GM19468 (cell line): ENCODE results near the gene YWHAE.
A peak's percentile ranks its signal among the peaks of the same experiment; 100 is the strongest.
"Not testable (repeated sequence)": the region's sequence is repeated elsewhere in the genome, so short reads cannot be mapped to it uniquely, and the experiment has no call there.

Experiments
- ATAC-seq: cut with Tn5 transposase; IDR thresholded peaks from one replicate; pipeline ENCODE4 v1.9.1; 2021; ENCODE audit warnings: mild to moderate bottlenecking, moderate library complexity, moderate number of reproducible peaks; ENCODE audit not compliant: unreplicated experiment; ENCODE audit errors: extremely low read depth

The YWHAE gene

GRCh38 chr17:1399679-1400512, at the start of gene YWHAE:
Gene YWHAE, minus strand, starts transcription at chr17:1400222. Its CDS starts 112 bp downstream, at chr17:1400110.
- ATAC-seq = peak; percentile 71

DNA sequence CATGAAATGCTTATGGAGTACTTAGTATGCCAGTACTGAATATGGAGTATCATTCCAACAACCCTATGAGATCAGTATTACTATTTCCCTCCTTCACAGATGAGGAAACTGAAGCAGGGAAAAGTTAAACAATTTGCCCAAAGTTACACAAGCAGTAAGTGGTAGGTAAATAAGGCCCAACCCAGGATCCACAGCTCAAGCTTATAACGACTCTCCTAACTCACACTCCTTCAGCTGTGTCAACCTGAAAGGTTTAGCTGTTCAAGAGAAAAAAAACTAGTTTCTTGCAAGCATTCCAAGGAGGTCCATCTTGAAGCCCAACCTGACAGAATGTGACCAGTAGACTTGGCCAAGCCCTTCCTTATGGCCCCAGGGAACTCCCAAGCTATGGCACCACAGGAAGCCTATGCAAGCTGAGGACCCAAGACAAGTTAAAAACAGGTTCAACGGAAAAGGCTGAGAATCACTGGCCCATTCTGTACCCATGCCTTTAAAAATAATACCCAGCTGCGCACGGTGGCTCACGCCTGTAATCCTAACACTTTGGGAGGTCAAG, 49.5 kb upstream of the YWHAE start:
- no peak for ATAC-seq

GRCh38 chr17:1447052-1447451, 47.0 kb upstream of the YWHAE start:
- ATAC-seq = no peak

DNA sequence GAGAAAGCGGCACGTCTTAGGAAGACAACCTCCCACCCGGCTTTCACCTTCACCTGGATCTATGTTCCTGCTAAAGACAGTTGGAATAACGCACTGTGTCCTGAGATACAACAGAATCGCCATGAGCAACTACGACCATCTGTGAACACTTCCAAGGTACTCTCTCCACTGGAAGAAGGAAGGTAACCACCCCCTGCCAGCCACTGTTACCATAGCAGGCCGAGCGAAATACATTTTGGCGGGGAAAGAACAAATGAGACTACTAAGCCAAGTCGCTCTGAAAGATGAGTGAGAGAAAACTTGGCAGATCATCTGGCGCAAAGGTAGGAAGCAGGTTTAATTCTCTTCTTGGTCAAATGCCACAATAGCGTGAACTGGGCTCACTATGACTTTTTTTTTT, 46.2 kb upstream of the YWHAE start:
- no peak for ATAC-seq

DNA sequence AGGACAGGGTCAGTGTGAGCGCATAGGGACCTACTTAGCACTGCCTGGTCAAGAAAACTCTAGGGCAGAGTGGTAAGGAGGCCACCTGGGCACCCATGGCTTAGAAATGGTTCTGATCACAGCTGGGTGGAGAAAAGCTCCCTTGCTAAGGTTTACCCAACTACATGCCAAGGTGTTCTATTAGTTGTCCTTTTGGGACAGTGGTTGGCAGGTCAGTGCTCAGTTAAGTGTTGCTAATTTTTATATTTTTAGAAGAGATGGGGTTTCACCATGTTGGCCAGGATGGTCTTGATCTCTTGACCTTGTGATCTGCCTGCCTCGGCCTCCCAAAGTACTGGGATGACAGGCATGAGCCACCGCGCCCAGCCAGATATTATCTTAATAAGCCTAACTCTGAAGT, 45.7 kb upstream of the YWHAE start:
- ATAC-seq = not testable (repeated sequence)

- ATAC-seq = not testable (repeated sequence)
Measured at GRCh38 chr17:1442721-1443120, 42.7 kb upstream of the YWHAE start.

DNA sequence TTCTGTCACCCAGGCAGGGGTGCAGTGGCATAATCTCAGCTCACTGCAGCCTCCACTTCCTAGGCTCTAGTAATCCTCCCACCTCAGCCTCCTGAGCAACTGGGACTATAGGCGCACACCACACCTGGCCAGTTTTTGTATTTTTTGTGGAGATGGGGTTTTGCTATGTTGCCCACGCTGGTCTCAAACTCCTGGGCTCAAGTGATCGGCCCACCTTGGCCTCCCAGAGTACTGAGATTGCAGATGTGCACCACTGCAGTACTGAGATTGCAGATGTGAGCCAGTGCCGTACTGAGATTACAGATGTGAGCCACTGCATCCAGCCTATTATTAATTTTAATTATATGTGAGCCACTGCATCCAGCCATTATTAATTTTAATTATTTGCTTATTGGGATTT, 42.2 kb upstream of the YWHAE start:
- ATAC-seq = no peak

DNA sequence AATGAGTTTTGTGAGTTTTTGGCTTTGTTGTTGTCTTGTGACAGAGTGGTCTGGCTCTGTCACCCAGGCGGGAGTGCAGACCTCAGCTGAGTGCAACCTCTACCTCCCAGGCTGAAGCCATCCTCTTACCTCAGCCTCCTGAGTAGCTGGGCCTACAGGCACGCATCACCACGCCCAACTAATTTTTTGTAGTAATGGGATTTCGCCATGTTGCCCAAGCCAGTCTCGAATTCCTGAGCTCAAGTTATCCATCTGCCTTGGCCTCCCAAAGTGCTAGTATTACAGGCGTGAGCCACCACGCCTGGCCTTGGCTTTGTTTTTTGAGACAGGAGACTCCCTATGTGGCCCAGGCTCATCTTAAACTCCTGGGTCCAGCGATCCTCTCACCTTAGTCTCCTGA, 40.9 kb upstream of the YWHAE start:
- no peak for ATAC-seq

DNA sequence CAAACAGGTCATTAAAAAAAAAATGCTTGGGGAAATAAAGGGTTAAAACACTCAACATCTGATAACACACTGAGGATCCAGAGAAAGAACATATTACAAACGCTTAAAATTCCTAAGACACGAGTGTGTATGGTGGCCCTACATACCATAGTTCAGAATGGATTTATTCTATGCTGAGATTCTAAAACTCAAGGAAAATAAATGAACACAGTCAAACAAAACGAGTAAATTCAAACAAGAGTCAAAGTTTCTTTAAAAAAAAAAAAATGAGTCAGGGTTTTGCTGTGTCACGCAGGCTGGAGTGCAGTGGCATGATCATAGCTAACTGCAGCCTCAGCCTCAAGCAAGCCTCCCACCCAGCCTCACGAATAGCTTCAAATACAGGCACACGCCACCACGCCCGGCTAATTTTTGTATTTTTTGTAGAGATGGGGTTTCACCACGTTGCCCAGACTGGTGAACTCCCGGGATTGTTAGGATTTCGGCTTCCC, 38.6 kb upstream of the YWHAE start:
- ATAC-seq = no peak

GRCh38 chr17:1435326-1435725, 35.3 kb upstream of the YWHAE start:
- ATAC-seq = no peak

GRCh38 chr17:1434150-1434549, 34.1 kb upstream of the YWHAE start:
- no peak for ATAC-seq

- no peak for ATAC-seq
Measured at GRCh38 chr17:1431631-1432104, 31.6 kb upstream of the YWHAE start.

DNA sequence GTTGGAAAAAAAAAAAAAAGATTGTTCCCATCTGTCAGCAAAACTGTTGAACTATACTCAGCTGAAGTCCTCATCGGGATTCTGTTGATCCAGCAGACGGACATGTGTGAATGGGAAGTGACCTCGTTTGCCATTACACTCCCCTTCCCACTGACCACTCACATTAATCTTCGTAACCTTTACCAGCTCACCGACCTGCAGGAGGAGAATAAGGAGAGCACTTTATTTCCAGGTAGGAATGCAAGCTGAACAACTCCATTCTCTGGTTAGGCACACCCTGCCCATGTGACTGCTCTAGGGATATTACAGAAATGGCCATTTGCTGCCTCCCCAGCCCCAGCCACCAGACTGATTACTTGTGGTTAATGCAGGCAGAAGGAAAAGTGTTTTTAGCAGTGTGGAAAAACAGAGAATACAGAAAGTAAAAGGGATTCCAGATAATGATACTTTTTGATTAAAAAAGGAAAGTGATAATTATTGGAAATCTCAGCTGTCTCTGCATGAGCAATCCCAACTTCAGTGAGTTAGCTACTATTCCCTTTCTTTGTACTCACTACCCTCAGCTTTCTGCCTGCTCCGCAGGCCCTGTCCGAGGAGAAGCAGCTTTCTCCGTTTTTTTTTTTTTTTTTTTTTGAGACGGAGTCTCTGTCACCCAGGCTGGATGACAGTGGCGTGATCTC, 23.6 kb upstream of the YWHAE start:
- no peak for ATAC-seq

- ATAC-seq = no peak
Measured at GRCh38 chr17:1422885-1423284, 22.9 kb upstream of the YWHAE start.

DNA sequence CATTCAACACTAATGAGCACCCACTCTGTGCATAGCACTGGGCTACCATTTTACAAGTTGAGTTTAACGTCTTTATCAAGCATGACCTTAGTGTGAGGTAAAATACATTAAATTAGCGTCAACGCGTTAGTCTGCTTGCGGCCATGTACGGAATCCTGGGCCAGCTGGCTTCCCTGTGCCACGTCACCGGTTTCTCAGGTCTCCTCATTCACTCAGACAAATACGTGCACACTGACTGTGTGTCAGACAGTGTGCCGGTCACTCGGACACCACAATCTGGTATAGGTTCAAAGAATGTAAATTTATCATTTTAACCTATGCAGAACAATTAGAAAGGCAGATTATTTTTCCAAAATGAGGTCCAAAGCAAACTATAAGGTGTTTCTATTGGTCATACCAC, 21.4 kb upstream of the YWHAE start:
- ATAC-seq = no peak

DNA sequence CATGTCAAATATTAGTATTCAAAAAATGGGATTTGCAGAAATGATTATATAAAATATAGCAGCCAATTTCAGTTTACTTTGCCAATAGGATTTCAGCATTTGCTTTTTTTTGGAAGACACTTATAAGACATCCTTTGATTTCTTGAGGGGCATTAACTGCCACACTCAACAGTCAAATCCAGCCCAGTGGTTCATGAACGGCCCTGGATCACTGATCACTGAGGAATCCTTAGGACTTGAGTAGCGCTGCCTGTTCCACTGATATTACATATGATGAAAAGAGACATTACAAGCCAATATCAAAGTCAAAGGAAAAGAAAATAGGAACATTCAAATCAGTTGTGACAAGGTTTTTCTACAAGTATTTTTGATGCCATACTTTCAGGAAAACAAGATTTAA, 21.0 kb upstream of the YWHAE start:
- no peak for ATAC-seq

DNA sequence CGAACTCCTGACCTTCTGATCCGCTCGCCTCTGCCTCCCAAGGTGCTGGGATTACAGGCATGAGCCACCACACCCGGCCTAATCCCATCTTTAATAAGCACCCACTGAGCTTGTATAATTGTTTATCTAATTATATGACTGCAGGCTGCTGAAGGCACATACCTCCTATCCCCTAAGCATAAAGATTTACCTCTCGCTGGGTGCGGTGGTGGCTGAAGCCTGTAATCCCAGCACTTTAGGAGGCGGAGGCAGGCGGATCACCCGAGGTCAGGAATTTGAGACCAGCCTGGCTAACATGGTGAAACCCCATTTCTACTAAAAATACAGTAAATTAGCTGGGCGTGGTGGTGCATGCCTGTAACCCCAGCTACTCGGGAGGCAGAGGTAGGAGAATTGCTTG, 20.1 kb upstream of the YWHAE start:
- ATAC-seq = no peak

GRCh38 chr17:1418476-1418875, 18.5 kb upstream of the YWHAE start:
- not testable (repeated sequence) for ATAC-seq

GRCh38 chr17:1416414-1416813, 16.4 kb upstream of the YWHAE start:
- ATAC-seq = no peak

- no peak for ATAC-seq
Measured at GRCh38 chr17:1414634-1415033, 14.6 kb upstream of the YWHAE start.

- ATAC-seq = no peak
Measured at GRCh38 chr17:1414001-1414574, 14.1 kb upstream of the YWHAE start.
